ENCODE data around the gene CASQ1. TPM values are rescaled to one million over a fixed set of nuclear protein-coding genes. Genes with fewer than 3 reads are reported as not detected.

CASQ1 gene
- total and polyA plus RNA-seq, 3 donors from 2014 or later, result 3.4 to 10.2 (median 5.6) TPM

DNA sequence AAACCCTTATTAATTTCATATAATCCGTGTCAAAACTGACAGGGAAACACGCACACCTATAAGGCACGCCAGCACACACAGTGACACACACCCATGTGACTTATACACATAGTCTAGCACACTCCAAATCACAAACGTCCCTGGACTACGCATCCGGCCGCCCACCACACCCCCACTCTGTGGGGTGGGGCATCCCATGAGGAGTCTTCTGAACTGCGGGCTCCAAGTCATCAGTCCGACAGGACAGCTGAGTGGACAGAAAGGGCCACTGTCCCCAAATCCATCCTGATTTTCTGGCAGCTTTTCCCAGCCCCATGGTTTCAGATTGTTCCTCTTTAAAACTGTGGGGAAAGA lies 15.6 kb downstream of the CASQ1 start:
- DNase-seq, result peak; percentile 53
- 1 to 2% methylated on average over 9 of the region's 9 CpGs for WGBS, 2 donors
- H3K4me3 ChIP-seq, result peak overlapping the region; percentile 91 to 97
- intact Hi-C loops (cut with DNase I; ENCODE audit: low total_unique reads), result no loop called here
- TF ChIP-seq POLR2A (IDR thresholded peaks at IDR 0.05) (no peak), CTCF (IDR thresholded peaks at IDR 0.05) (no peak)
- peaks cover 59% of the 10 kb centered on the region for H3K4me1 ChIP-seq
- H3K27me3 ChIP-seq, result no peaks in the 10 kb centered on the region
- H3K36me3 ChIP-seq (ENCODE audit: low read depth, missing control alignments), result no peaks in the 10 kb centered on the region
- H3K9me3 ChIP-seq, result no peaks in the 10 kb centered on the region
- H3K27ac ChIP-seq, result peak overlapping the region; percentile 86 to 91

GRCh38 chr1:160206421-160207117 lies 16.2 kb downstream of the CASQ1 start:
- intact Hi-C loops (cut with DNase I; ENCODE audit: low total_unique reads), result no loop called here
- TF ChIP-seq POLR2A (IDR thresholded peaks at IDR 0.05) (no peak), CTCF (IDR thresholded peaks at IDR 0.05) (no peak)
- peak overlapping the region; percentile 86 to 91 for H3K27ac ChIP-seq
- H3K4me3 ChIP-seq, result peak overlapping the region; percentile 91 to 97
- WGBS, 2 donors, result 45 to 48% methylated on average over 9 of the region's 9 CpGs
- H3K36me3 ChIP-seq (ENCODE audit: low read depth, missing control alignments), result no peaks in the 10 kb centered on the region
- H3K9me3 ChIP-seq, result no peaks in the 10 kb centered on the region
- H3K4me1 ChIP-seq, result peaks cover 63% of the 10 kb centered on the region
- no peak for DNase-seq
- no peaks in the 10 kb centered on the region for H3K27me3 ChIP-seq

- no peak for TF ChIP-seq POLR2A (IDR thresholded peaks at IDR 0.05)
- TF ChIP-seq CTCF (IDR thresholded peaks at IDR 0.05), result no peak
- H3K4me3 ChIP-seq, result no peak overlapping the region
- no peaks in the 10 kb centered on the region for H3K36me3 ChIP-seq (ENCODE audit: low read depth, missing control alignments)
- 72 to 82% methylated on average over 4 of the region's 4 CpGs for whole genome bisulfite sequencing, 2 donors
- no peaks in the 10 kb centered on the region for H3K9me3 ChIP-seq
- intact Hi-C loops (cut with DNase I; ENCODE audit: low total_unique reads), result no loop called here
- DNase-seq, result no peak
- peaks cover 58% of the 10 kb centered on the region for H3K4me1 ChIP-seq
- H3K27ac ChIP-seq, result peak overlapping the region in 1 of 2 donors; percentile 91
- H3K27me3 ChIP-seq, result no peaks in the 10 kb centered on the region
These were observed 16.8 kb downstream of the CASQ1 start for GRCh38 chr1:160207118-160207650.

GRCh38 chr1:160207771-160208556 lies 17.6 kb downstream of the CASQ1 start:
- H3K4me1 ChIP-seq, result peaks cover 58% of the 10 kb centered on the region

More at GRCh38 chr1:160207771-160208556, 17.6 kb downstream of the CASQ1 start:
- H3K36me3 ChIP-seq (ENCODE audit: low read depth, missing control alignments), result no peaks in the 10 kb centered on the region
- no peaks in the 10 kb centered on the region for H3K27me3 ChIP-seq
- no peak for DNase-seq
- peak overlapping the region; percentile 10 to 60 for H3K27ac ChIP-seq
- no peak overlapping the region for H3K4me3 ChIP-seq
- intact Hi-C loops (cut with DNase I; ENCODE audit: low total_unique reads), result no loop called here
- 43 to 55% methylated on average over 8 to 9 of the region's 9 CpGs for WGBS, 2 donors
- H3K9me3 ChIP-seq, result no peaks in the 10 kb centered on the region
- TF ChIP-seq POLR2A (IDR thresholded peaks at IDR 0.05) (no peak), CTCF (IDR thresholded peaks at IDR 0.05) (no peak)
